ENCODE results near the gene GRK7. TPM values are rescaled to one million over a fixed set of nuclear protein-coding genes. Genes with fewer than 3 reads are reported as not detected.

GRK7 gene
- polyA plus RNA-seq, 4 donors, result 0.04 TPM; not detected in 3

DNA sequence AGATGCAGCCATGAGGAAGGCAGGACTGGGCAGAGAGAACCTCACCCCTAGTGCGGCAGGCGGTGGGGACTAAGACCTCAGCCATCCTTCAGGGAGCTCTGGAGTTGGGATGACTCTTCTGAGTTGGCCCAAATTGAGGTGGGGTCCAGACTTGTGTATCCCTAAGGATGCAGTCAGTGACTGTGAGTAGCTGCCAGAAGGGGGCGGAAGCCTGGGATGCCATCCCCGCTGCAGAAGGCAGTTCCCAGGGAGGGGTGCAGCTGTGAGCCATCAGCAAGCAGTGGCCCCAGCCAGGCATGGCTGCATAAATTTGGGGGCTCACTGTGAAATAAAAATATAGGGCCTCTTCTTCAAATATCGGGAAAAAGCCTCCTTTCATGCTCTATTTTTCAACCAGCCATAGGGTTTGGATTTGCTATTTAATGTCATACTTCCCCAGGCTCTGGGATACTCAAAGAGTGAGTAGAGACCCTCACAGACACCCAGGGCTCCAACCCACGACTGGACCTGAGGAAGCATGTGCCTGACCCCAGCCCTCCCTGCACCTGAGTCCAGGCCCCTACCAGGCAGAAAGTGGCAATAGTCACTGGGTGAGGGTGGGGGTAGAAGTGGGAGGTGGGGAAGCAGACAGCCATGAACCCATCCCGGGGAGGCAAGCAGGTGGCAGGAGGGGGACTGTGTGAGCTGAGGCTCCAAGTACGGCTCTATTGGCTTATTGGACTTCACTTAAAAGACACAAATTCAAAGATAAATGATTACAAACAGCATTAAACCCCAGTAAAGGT, 30.5 kb downstream of the GRK7 start:
- Histone ChIP-seq H3K27me3 (ENCODE audit: control insufficient read depth in 3 of 3, insufficient read depth in 3 of 3, low read length in 3 of 3) (no peaks in the 10 kb centered on the region), H3K9me3 (ENCODE audit: control insufficient read depth in 2 of 2, insufficient read depth in 1 of 2, low read depth in 1 of 2, low read length in 1 of 2) (no peaks in the 10 kb centered on the region), H3K27ac (ENCODE audit: low read depth in 1 of 3, low read length in 2 of 3) (no peak overlapping the region), H3K36me3 (ENCODE audit: control insufficient read depth in 3 of 3, insufficient read depth in 2 of 3, low read depth in 1 of 3, low read length in 3 of 3) (no peaks in the 10 kb centered on the region), H3K4me1 (ENCODE audit: control insufficient read depth in 3 of 3, insufficient read depth in 2 of 3, low read depth in 1 of 3, low read length in 2 of 3) (peaks cover 0 to 18% (median 0%) of the 10 kb centered on the region in 3 donors), H3K4me3 (ENCODE audit: low read depth in 1 of 3, low read length in 3 of 3) (no peak overlapping the region)
- 92 to 95% (median 93%) methylated on average over 8 of the region's 8 CpGs for WGBS, 3 donors
- no peak for DNase-seq
- no peak for FAIRE-seq

- WGBS, 3 donors, result 87 to 90% (median 89%) methylated on average over 4 of the region's 4 CpGs
- DNase-seq (no peak), FAIRE-seq (no peak)
- no peak overlapping the region for H3K27ac ChIP-seq (ENCODE audit: low read depth in 1 of 3, low read length in 2 of 3)
- H3K36me3 ChIP-seq (ENCODE audit: control insufficient read depth in 3 of 3, insufficient read depth in 2 of 3, low read depth in 1 of 3, low read length in 3 of 3), result no peaks in the 10 kb centered on the region
- no peak overlapping the region for H3K4me3 ChIP-seq (ENCODE audit: low read depth in 1 of 3, low read length in 3 of 3)
- H3K27me3 ChIP-seq (ENCODE audit: control insufficient read depth in 3 of 3, insufficient read depth in 3 of 3, low read length in 3 of 3), result no peaks in the 10 kb centered on the region
- H3K9me3 ChIP-seq (ENCODE audit: control insufficient read depth in 2 of 2, insufficient read depth in 1 of 2, low read depth in 1 of 2, low read length in 1 of 2), result no peaks in the 10 kb centered on the region
- H3K4me1 ChIP-seq (ENCODE audit: control insufficient read depth in 3 of 3, insufficient read depth in 2 of 3, low read depth in 1 of 3, low read length in 2 of 3), result peaks cover 0 to 22% (median 0%) of the 10 kb centered on the region in 3 donors
Observed at GRCh38 chr3:141795276-141795675, 32.1 kb downstream of the GRK7 start.

- Histone ChIP-seq H3K27ac (ENCODE audit: low read depth in 1 of 3, low read length in 2 of 3) (no peak overlapping the region), H3K27me3 (ENCODE audit: control insufficient read depth in 3 of 3, insufficient read depth in 3 of 3, low read length in 3 of 3) (no peaks in the 10 kb centered on the region), H3K4me3 (ENCODE audit: low read depth in 1 of 3, low read length in 3 of 3) (no peak overlapping the region), H3K4me1 (ENCODE audit: control insufficient read depth in 3 of 3, insufficient read depth in 2 of 3, low read depth in 1 of 3, low read length in 2 of 3) (peaks cover 0 to 22% (median 0%) of the 10 kb centered on the region in 3 donors), H3K9me3 (ENCODE audit: control insufficient read depth in 2 of 2, insufficient read depth in 1 of 2, low read depth in 1 of 2, low read length in 1 of 2) (no peaks in the 10 kb centered on the region), H3K36me3 (ENCODE audit: control insufficient read depth in 3 of 3, insufficient read depth in 2 of 3, low read depth in 1 of 3, low read length in 3 of 3) (no peaks in the 10 kb centered on the region)
- DNase-seq (no peak), FAIRE-seq (no peak)
- WGBS, 3 donors, result 89 to 91% (median 89%) methylated on average over 5 of the region's 5 CpGs
Observed at GRCh38 chr3:141795741-141796080, 32.5 kb downstream of the GRK7 start.

DNA sequence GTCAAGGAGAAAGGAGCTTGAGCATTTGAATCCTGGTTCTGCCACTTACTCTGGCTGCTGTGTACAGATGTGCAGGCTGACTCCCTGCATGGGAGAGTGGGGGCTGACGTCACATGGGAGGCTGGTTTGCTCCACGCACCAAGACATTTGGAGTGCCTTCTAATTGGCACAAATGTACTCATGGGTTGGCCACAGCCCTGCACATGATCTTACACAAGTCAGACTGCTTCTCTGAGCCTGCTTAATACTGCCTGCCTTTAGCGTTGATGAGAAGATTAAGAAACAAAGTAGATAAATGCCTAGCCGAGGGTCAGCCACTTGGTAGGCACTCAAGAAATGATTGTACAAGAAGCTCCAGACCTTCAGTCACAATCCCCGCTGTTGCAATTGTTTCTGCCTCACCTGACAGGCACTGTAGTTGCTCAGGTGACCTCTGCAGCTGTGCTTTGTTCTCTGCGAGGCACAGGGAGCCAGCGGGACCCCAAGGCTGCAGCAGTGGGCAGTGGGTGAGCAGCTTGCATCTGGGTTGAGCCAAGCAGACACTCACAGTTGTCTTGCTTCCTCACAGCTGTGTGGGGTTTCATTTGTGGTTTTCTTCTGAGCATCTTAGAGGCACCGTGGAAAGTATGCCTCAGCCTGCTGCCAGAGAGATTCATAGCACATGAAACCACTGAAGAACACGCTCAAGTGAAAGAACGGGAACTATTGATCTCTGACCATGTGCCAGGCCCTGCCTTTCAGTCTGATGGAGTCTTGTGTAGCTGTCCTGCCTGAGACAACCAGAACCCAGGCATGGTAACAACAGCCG, 33.1 kb downstream of the GRK7 start:
- Histone ChIP-seq H3K27ac (ENCODE audit: low read depth in 1 of 3, low read length in 2 of 3) (peak overlapping the region; percentile 22 to 81 (median 74)), H3K9me3 (ENCODE audit: control insufficient read depth in 2 of 2, insufficient read depth in 1 of 2, low read depth in 1 of 2, low read length in 1 of 2) (no peaks in the 10 kb centered on the region), H3K36me3 (ENCODE audit: control insufficient read depth in 3 of 3, insufficient read depth in 2 of 3, low read depth in 1 of 3, low read length in 3 of 3) (no peaks in the 10 kb centered on the region), H3K4me3 (ENCODE audit: low read depth in 1 of 3, low read length in 3 of 3) (no peak overlapping the region), H3K27me3 (ENCODE audit: control insufficient read depth in 3 of 3, insufficient read depth in 3 of 3, low read length in 3 of 3) (no peaks in the 10 kb centered on the region), H3K4me1 (ENCODE audit: control insufficient read depth in 3 of 3, insufficient read depth in 2 of 3, low read depth in 1 of 3, low read length in 2 of 3) (peaks cover 0 to 22% (median 0%) of the 10 kb centered on the region in 3 donors)
- DNase-seq, result peak in 1 of 2 donors; percentile 46
- 61 to 78% (median 63%) methylated on average over 11 of the region's 11 CpGs for whole genome bisulfite sequencing, 3 donors
- FAIRE-seq, result no peak

DNA sequence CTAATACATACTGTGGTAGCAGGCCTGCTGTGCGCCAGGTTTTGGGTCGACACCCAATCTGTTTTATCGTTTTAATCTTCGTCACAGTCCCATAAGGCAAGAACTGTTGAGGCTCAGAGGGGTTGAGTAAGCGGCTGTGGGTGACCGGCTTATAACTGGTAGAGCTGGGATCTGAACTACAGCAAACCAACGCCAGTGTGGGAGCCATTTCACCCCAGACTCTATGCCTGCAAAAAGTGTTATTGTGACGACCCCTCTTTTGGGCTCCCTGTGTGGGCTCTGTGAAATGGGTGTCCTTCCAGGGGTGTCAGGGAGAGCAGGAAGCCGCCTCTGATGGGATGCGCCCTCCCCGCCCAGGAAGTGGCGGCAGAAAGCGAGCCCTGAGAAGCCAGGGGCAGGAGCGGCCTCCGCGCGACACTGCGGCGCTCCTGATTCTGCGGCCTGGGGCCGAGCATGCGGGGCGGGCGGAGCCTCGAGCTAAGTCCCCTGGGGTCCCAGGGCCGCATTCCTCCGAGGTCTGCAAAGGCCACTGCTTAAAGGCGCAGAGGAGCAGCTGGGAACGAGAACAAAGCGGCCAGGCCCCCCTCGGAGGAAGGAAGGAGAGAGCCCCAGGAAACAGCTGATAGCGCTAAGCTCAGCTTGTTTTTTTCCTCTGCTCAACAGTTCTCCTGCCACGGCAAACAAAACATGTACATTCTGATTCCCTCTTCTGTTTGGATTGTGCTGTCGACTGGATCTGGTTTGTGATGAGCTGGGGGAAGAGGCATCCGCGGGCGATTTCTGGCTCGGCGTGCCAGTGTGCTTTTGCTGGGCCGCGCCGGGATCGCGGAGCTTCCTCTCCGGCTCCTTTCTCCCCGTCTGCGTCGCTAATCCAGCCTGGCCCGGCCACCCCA, 33.9 kb downstream of the GRK7 start:
- no peaks in the 10 kb centered on the region for H3K9me3 ChIP-seq (ENCODE audit: control insufficient read depth in 2 of 2, insufficient read depth in 1 of 2, low read depth in 1 of 2, low read length in 1 of 2)
- FAIRE-seq (no peak), DNase-seq (peak; percentile 12 to 69)
- 19 to 49% (median 43%) methylated on average over 45 to 49 of the region's 49 CpGs for WGBS, 3 donors
- H3K36me3 ChIP-seq (ENCODE audit: control insufficient read depth in 3 of 3, insufficient read depth in 2 of 3, low read depth in 1 of 3, low read length in 3 of 3), result no peaks in the 10 kb centered on the region
- peak overlapping the region; percentile 22 to 81 (median 74) for H3K27ac ChIP-seq (ENCODE audit: low read depth in 1 of 3, low read length in 2 of 3)
- H3K4me3 ChIP-seq (ENCODE audit: low read depth in 1 of 3, low read length in 3 of 3), result peak overlapping the region; percentile 22 to 46 (median 41)
- H3K4me1 ChIP-seq (ENCODE audit: control insufficient read depth in 3 of 3, insufficient read depth in 2 of 3, low read depth in 1 of 3, low read length in 2 of 3), result peaks cover 0 to 22% (median 0%) of the 10 kb centered on the region in 3 donors
- H3K27me3 ChIP-seq (ENCODE audit: control insufficient read depth in 3 of 3, insufficient read depth in 3 of 3, low read length in 3 of 3), result no peaks in the 10 kb centered on the region

- no peaks in the 10 kb centered on the region for H3K36me3 ChIP-seq (ENCODE audit: control insufficient read depth in 3 of 3, insufficient read depth in 2 of 3, low read depth in 1 of 3, low read length in 3 of 3)
- H3K9me3 ChIP-seq (ENCODE audit: control insufficient read depth in 2 of 2, insufficient read depth in 1 of 2, low read depth in 1 of 2, low read length in 1 of 2), result no peaks in the 10 kb centered on the region
- H3K27ac ChIP-seq (ENCODE audit: low read depth in 1 of 3, low read length in 2 of 3), result peak overlapping the region; percentile 22 to 81 (median 74)
- FAIRE-seq, result no peak
- H3K4me1 ChIP-seq (ENCODE audit: control insufficient read depth in 3 of 3, insufficient read depth in 2 of 3, low read depth in 1 of 3, low read length in 2 of 3), result peaks cover 0 to 22% (median 0%) of the 10 kb centered on the region in 3 donors
- H3K27me3 ChIP-seq (ENCODE audit: control insufficient read depth in 3 of 3, insufficient read depth in 3 of 3, low read length in 3 of 3), result no peaks in the 10 kb centered on the region
- 60 to 70% (median 67%) methylated on average over 10 of the region's 10 CpGs for WGBS, 3 donors
- DNase-seq, result no peak
- H3K4me3 ChIP-seq (ENCODE audit: low read depth in 1 of 3, low read length in 3 of 3), result peak overlapping the region; percentile 22 to 46 (median 41)
Observed at GRCh38 chr3:141797819-141798447, 34.7 kb downstream of the GRK7 start.

- Histone ChIP-seq H3K36me3 (ENCODE audit: control insufficient read depth in 3 of 3, insufficient read depth in 2 of 3, low read depth in 1 of 3, low read length in 3 of 3) (no peaks in the 10 kb centered on the region), H3K4me1 (ENCODE audit: control insufficient read depth in 3 of 3, insufficient read depth in 2 of 3, low read depth in 1 of 3, low read length in 2 of 3) (peaks cover 0 to 22% (median 0%) of the 10 kb centered on the region in 3 donors), H3K4me3 (ENCODE audit: low read depth in 1 of 3, low read length in 3 of 3) (no peak overlapping the region), H3K9me3 (ENCODE audit: control insufficient read depth in 2 of 2, insufficient read depth in 1 of 2, low read depth in 1 of 2, low read length in 1 of 2) (no peaks in the 10 kb centered on the region), H3K27me3 (ENCODE audit: control insufficient read depth in 3 of 3, insufficient read depth in 3 of 3, low read length in 3 of 3) (no peaks in the 10 kb centered on the region), H3K27ac (ENCODE audit: low read depth in 1 of 3, low read length in 2 of 3) (peak overlapping the region in 1 of 3 donors; percentile 81)
- FAIRE-seq (no peak), DNase-seq (peak in 1 of 2 donors; percentile 17)
- WGBS, 3 donors, result 64 to 77% (median 73%) methylated on average over 11 of the region's 11 CpGs
Observed at GRCh38 chr3:141798448-141798845, 35.2 kb downstream of the GRK7 start.
